ENCODE results near the gene UTP25. TPM values are rescaled to one million over a fixed set of nuclear protein-coding genes. Genes with fewer than 3 reads are reported as not detected.

Gene UTP25
- total RNA-seq, 2 experiments from 2014 or later = 10.5 to 12.8 TPM

DNA sequence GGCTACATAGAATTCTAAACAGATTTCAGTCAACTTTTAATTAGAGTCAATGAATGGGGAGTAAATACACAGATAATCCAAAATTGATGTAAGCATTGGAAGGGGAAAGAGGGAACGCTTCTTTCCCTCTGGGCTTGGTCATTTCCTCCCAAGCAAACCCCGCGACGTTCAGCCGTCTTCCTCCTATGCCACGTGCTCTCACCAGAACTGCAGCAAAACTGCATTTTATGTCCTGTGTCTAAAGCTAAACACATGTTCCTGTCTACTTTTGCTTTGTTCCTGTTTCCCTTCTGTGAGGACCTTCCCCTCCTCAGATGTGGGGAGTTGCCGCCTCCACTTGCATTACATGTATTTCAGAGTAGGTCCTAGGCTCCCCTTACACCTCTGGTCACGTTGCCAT is 27.2 kb downstream of the UTP25 start:
- peaks cover 62% of the 10 kb centered on the region for H3K36me3 ChIP-seq (ENCODE audit: insufficient read depth, low read length)
- H3K27ac ChIP-seq (ENCODE audit: low read depth, low read length, poor library complexity, severe bottlenecking) = no peak overlapping the region
- DNase-seq (ENCODE audit: low spot score) = no peak
- no peaks in the 10 kb centered on the region for H3K9me2 ChIP-seq (ENCODE audit: insufficient read depth, low read length)
- H2AFZ ChIP-seq (ENCODE audit: low read length) = no peak overlapping the region
- H3K4me2 ChIP-seq (ENCODE audit: low read length) = no peak overlapping the region
- no peak overlapping the region for H3K4me3 ChIP-seq (ENCODE audit: low read depth, low read length, poor library complexity, severe bottlenecking)
- TF ChIP-seq, protein P1, sequence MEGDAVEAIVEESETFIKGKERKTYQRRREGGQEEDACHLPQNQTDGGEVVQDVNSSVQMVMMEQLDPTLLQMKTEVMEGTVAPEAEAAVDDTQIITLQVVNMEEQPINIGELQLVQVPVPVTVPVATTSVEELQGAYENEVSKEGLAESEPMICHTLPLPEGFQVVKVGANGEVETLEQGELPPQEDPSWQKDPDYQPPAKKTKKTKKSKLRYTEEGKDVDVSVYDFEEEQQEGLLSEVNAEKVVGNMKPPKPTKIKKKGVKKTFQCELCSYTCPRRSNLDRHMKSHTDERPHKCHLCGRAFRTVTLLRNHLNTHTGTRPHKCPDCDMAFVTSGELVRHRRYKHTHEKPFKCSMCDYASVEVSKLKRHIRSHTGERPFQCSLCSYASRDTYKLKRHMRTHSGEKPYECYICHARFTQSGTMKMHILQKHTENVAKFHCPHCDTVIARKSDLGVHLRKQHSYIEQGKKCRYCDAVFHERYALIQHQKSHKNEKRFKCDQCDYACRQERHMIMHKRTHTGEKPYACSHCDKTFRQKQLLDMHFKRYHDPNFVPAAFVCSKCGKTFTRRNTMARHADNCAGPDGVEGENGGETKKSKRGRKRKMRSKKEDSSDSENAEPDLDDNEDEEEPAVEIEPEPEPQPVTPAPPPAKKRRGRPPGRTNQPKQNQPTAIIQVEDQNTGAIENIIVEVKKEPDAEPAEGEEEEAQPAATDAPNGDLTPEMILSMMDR (conservative IDR thresholded peaks at IDR 0.05; ENCODE audit: low read length) = no peak
- TF ChIP-seq EZH2phosphoT487 (IDR thresholded peaks at IDR 0.05; ENCODE audit: borderline replicate concordance, low read depth, low read length) = no peak
- no TSS peak for BruUV-seq (replicated peaks)
- intact Hi-C loops (cut with micrococcal nuclease; ENCODE audit: unreplicated experiment) = no loop called here
- ChIA-PET POLR2A (no interaction called here), CTCF (ENCODE audit: unreplicated experiment) (no interaction called here)
- H4K20me1 ChIP-seq (ENCODE audit: insufficient read depth, low read length) = no peaks in the 10 kb centered on the region
- H3K9me3 ChIP-seq (ENCODE audit: low read length) = no peaks in the 10 kb centered on the region
- no peaks in the 10 kb centered on the region for H3K4me1 ChIP-seq (ENCODE audit: insufficient read depth, low read length, poor library complexity, severe bottlenecking)
- no peaks in the 10 kb centered on the region for H3K79me2 ChIP-seq (ENCODE audit: insufficient read depth, low read depth, low read length)

DNA sequence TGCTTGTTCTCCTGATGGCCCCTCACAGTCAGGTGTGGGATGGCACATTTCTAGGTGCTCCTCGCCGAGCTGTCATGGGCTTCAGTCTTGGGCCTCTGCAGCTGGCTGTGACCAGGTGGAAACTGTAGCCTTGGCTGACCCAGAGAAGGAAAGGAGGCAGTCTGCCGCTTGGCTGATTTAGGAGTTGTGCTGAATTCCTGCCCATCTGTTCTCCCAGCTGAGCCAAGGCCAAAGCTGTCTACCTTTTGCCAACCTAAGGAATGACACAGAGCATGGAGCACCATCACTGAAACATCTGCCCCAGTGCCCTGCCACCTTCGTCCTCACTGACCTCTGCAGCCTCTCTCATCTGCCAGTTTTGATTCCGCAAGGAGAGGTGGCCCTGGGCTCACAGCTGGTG is 27.9 kb downstream of the UTP25 start:
- POLR2A ChIA-PET = no interaction called here

DNA sequence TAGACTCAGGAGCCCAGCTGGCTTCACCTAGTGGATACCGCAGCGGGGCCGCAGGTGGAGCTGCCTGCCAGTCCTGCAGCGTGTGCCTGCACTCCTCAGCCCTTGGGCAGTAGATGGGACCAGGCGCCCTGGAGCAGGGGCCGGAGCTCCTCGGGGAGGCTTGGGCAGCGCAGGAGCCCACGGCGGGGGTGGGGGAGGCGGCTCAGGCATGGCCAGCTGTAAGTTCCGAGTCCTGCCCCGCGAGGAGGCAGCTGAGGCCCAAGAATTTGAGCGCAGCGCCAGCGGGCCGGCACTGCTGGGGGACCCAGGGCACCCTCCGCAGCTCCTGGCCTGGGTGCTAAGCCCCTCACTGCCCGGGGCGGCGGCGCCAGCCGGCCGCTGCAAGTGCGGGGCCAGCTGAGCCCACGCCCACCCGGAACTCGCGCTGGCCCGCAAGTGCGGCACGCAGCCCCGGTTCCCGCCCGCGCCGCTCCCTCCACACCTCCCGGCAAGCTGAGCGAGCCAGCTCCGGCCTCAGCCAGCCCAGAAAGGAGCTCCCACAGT is 30.9 kb downstream of the UTP25 start:
- POLR2A ChIA-PET = no interaction called here
- Histone ChIP-seq H3K27ac (ENCODE audit: low read depth, low read length, poor library complexity, severe bottlenecking) (no peak overlapping the region), H4K20me1 (ENCODE audit: insufficient read depth, low read length) (no peaks in the 10 kb centered on the region), H3K4me1 (ENCODE audit: insufficient read depth, low read length, poor library complexity, severe bottlenecking) (no peaks in the 10 kb centered on the region), H2AFZ (ENCODE audit: low read length) (no peak overlapping the region), H3K4me2 (ENCODE audit: low read length) (no peak overlapping the region), H3K4me3 (ENCODE audit: low read depth, low read length, poor library complexity, severe bottlenecking) (no peak overlapping the region), H3K9me3 (ENCODE audit: low read length) (no peaks in the 10 kb centered on the region), H3K79me2 (ENCODE audit: insufficient read depth, low read depth, low read length) (no peaks in the 10 kb centered on the region), H3K9me2 (ENCODE audit: insufficient read depth, low read length) (no peaks in the 10 kb centered on the region), H3K36me3 (ENCODE audit: insufficient read depth, low read length) (peaks cover 27% of the 10 kb centered on the region)
- DNase-seq (ENCODE audit: low spot score) = no peak
- intact Hi-C loops (cut with micrococcal nuclease; ENCODE audit: unreplicated experiment) = no loop called here
- CTCF ChIA-PET (ENCODE audit: unreplicated experiment) = interaction anchor here (1.0 kb wide), 1 partner anchor 14 kb away, joined by 3 read pairs; no protein-coding TSS in a partner anchor
- no TSS peak for BruUV-seq (replicated peaks)
- TF ChIP-seq EZH2phosphoT487 (IDR thresholded peaks at IDR 0.05; ENCODE audit: borderline replicate concordance, low read depth, low read length) = no peak
- TF ChIP-seq, protein P1 (conservative IDR thresholded peaks at IDR 0.05; ENCODE audit: low read length) = no peak

More for the DNA sequence above, 27.9 kb downstream of the UTP25 start:
- no peak overlapping the region for H2AFZ ChIP-seq (ENCODE audit: low read length)
- no peak overlapping the region for H3K4me3 ChIP-seq (ENCODE audit: low read depth, low read length, poor library complexity, severe bottlenecking)
- TF ChIP-seq EZH2phosphoT487 (IDR thresholded peaks at IDR 0.05; ENCODE audit: borderline replicate concordance, low read depth, low read length) = no peak
- TF ChIP-seq, protein P1 (conservative IDR thresholded peaks at IDR 0.05; ENCODE audit: low read length) = no peak
- H3K9me2 ChIP-seq (ENCODE audit: insufficient read depth, low read length) = no peaks in the 10 kb centered on the region
- H3K4me2 ChIP-seq (ENCODE audit: low read length) = no peak overlapping the region
- CTCF ChIA-PET (ENCODE audit: unreplicated experiment) = no interaction called here
- DNase-seq (ENCODE audit: low spot score) = no peak
- peaks cover 56% of the 10 kb centered on the region for H3K36me3 ChIP-seq (ENCODE audit: insufficient read depth, low read length)
- no TSS peak for BruUV-seq (replicated peaks)
- no peaks in the 10 kb centered on the region for H3K9me3 ChIP-seq (ENCODE audit: low read length)
- no peaks in the 10 kb centered on the region for H3K4me1 ChIP-seq (ENCODE audit: insufficient read depth, low read length, poor library complexity, severe bottlenecking)
- no peak overlapping the region for H3K27ac ChIP-seq (ENCODE audit: low read depth, low read length, poor library complexity, severe bottlenecking)
- no peaks in the 10 kb centered on the region for H4K20me1 ChIP-seq (ENCODE audit: insufficient read depth, low read length)
- no peaks in the 10 kb centered on the region for H3K79me2 ChIP-seq (ENCODE audit: insufficient read depth, low read depth, low read length)
- intact Hi-C loops (cut with micrococcal nuclease; ENCODE audit: unreplicated experiment) = no loop called here
